HG03159 (cell line): ENCODE measurements around the gene TBC1D5.
A peak's percentile ranks its signal among the peaks of the same experiment; 100 is the strongest.

Source experiments
- ATAC-seq: cut with Tn5 transposase; IDR thresholded peaks from one replicate; pipeline ENCODE4 v1.9.1; 2021; ENCODE audit warnings: mild to moderate bottlenecking, moderate library complexity; ENCODE audit not compliant: unreplicated experiment

TBC1D5 gene

DNA sequence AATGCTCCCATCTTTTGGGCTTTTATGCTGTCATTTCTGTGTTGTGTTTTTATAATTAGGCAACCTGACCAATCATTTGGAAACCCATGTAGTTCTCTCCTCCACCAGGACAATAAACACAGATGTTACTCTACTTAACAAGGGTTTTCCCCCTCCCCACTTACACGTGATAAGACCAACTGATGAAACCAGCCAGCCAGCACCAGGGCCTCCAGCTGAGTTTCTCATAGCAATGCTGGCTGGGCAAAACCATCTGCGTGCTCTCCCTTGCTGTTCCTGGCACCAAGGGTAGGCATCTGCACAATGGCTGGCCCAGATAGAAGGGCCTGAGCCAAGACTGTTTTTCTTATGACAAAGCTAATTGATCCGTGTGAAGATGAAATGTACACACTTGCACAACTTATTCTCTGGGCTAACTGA, 547.2 kb downstream of the TBC1D5 start:
- ATAC-seq: peak; percentile 95

DNA sequence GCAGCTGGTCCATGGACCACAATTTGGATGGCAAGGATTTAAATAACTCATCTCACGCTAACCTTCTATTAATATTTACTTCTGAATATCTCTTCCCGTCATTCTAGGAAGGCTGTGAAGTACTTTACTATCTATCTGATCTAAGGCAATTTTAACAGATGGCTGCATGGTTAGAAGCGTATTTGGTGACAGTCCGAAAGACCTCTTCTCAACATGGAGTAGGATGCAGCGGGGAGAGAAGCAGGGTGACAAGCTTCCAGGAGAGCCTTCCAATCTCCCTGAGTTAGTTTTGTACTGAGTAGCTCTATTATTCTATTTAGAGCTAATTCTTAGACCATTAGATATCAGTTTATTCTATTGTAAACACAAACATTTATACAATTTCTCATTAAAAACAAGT, 548.3 kb downstream of the TBC1D5 start:
- ATAC-seq: no peak

GRCh38 chr3:17192995-17193394, 549.4 kb downstream of the TBC1D5 start:
- ATAC-seq: no peak

GRCh38 chr3:17190353-17191078, 551.9 kb downstream of the TBC1D5 start:
- ATAC-seq: no peak

DNA sequence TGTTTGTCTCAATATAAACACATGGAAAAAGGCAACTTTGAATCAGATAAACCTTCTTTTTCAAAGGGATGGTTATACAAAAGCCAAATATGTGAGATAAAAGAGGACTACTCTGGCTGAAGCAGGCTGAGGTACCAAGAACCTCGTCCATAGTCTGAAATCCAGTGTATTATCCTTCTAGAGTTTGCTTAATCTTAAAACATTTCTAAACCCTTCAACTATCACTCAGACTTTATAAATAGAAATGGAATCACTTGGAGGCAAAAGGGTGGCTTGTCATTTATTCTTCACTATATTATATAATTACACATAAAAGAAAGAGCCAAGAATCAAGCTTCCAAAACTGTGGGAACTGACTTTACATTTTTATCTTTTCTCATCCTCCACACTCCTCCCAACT, 554.1 kb downstream of the TBC1D5 start:
- ATAC-seq: no peak

GRCh38 chr3:17187589-17188184, 554.7 kb downstream of the TBC1D5 start:
- no peak for ATAC-seq

DNA sequence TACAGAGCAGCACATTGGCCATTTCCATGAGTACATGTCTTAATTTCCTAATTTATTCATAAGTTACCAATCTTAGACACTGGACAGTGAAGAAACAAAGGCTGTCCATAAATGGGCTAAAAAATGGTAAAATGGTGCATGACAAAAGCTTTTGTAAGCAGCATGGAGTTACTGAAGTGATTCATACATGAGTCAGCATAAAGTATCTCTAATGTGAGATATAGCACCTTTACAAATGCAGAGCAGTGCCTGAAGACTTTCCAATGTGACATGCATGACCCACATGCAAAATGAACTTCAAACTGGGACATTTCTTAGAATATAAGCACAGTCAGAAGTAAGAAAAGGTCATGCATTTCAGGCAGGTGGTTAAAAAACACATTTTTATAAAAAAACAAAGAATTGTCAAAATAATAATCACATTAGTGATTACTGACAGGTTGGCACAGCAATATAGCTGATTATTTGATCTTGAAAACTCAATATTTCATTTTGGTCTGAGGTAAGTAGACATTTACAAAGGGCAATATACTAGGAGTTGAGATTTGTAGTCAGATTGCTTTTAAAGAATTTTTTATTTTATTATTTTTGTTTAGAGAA, 558.4 kb downstream of the TBC1D5 start:
- no peak for ATAC-seq

DNA sequence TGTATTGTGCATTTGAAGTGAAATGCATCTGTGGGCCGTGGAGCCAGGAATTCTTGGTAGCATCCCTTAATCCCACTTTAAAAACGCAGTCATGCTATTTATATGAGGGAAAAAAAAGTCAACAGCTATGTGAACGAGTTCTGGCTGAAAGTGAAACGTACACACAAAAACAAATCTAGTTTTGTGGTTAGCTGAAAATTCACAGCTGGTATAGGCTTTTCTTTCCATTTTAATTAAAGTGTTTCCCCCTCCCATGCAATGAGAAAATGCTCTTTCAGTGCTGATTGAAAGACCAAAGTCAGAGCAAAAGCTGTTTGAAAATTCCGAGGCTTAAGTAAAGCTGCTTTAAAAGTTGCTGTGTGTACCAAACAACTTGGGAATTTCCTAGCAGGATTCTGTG, 560.3 kb downstream of the TBC1D5 start:
- peak; percentile 65 for ATAC-seq

GRCh38 chr3:17181413-17181907, 561.0 kb downstream of the TBC1D5 start:
- ATAC-seq: no peak

DNA sequence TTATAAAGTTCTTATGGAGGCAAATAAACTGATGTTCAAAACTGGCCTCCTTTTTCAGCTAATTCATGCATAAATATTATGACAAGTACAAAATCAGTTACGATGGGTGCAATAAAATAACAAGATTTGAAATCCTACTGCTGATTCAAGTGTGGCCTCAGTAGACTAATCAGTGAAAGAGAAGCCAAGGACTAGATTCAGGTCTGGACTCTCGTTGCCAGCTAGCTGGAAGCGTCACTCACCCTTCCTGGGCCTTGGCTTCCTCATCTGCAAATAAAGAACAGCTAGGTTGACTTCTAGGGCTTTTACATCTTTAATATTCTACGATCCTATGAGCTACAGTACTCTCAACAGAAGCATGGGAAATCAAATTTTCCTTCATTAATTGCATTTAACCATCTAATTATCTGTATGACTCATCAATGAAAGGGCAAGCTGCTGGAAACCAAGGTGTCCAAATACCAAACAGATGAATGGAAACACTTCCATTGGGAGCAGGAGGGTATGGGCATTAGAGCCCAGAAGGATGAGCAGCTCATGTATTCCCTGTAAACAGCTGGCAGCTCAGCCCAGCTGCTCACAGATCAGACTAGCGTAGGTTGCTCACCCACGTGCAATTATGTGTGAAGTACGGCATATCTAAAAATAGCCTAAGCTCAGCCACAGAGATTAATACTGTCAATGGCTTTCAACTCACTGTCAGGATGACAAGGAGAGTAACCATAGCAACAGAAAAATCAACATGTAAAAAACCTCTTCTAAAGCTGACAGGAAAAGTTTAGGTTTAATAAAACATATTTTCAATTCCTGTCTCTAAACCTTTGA, 562.8 kb downstream of the TBC1D5 start:
- ATAC-seq: peak; percentile 72

GRCh38 chr3:17176757-17177156, 565.7 kb downstream of the TBC1D5 start:
- ATAC-seq: no peak

- no peak for ATAC-seq
These were observed 567.1 kb downstream of the TBC1D5 start for GRCh38 chr3:17175187-17175807.

DNA sequence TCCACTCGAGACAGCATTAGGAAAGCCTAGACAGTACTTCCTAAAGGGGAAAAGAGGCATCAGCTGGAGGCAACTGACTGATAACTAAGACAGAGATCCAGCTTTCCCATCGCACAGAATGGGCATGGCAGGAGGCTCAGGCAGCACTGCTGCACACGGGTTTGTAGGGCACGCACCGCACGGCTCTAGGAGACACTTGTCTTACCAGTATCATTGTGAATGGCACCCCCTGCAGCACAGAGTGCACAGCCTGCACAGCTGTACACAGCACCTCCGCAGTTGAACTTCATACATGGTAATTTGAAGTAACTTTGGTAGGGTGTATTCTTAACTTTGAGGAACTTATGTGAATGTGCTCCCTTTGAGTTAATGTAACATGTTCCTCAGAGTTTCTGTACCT, 576.1 kb downstream of the TBC1D5 start:
- no peak for ATAC-seq

GRCh38 chr3:17162116-17162515, 580.3 kb downstream of the TBC1D5 start:
- no peak for ATAC-seq

DNA sequence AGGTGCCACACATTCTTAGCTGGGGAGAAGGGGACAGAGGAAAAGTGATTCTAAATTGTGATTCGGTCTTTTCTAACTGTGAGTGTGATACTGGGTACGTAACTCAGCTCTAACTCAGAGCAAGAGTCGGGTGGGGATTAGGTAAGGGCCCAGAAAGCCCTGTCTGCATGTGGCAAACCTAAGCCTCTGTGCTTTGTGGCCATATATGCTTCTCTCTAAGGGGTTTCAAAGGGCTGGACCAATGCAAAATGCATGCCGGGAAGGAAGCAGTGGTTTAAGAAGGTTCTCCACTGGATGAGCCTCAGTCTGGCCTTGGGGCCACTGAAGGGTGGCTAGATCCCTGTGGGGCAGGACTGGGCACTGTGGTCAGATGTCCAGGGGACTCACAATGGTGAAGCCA, 581.8 kb downstream of the TBC1D5 start:
- no peak for ATAC-seq

GRCh38 chr3:17158941-17159682, 583.3 kb downstream of the TBC1D5 start:
- no peak for ATAC-seq

DNA sequence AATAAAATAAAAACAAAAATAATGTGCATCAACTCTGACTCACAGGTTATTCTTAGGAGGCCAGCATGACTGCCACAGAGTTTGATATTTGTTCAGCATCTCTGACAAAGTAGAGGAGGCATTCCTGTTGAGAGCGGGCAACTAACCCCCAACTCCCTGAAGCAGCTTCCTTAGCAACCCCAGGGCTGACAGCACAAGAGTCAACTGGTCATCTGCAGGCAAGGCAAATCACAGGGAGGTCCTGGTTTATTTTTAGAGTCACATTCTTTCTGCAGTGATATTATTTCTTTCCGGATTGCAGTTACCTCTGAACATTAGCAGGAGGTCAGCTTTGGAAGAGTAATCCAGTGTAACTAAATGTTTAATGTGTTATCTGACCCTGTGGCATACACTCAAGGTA, 584.7 kb downstream of the TBC1D5 start:
- ATAC-seq: no peak

DNA sequence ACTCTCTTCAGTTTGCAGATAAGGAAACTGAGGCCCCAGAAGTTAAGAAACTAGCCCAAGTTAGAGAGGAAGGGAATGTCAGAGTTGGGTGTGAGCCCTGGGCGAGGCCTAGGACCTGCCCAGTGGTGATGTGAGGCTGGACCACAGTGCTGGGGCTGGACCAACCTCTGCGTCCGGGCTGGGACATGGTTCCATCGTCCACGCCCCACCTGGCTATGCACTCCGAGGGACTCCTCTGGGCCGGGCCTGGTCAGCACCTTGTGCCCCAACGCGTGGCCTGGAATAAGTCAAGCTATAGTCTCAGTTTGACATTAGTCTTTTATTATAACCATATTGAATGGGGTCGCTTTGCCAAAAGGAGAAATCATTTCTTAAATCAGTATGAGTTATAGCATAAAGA, 585.6 kb downstream of the TBC1D5 start:
- no peak for ATAC-seq

DNA sequence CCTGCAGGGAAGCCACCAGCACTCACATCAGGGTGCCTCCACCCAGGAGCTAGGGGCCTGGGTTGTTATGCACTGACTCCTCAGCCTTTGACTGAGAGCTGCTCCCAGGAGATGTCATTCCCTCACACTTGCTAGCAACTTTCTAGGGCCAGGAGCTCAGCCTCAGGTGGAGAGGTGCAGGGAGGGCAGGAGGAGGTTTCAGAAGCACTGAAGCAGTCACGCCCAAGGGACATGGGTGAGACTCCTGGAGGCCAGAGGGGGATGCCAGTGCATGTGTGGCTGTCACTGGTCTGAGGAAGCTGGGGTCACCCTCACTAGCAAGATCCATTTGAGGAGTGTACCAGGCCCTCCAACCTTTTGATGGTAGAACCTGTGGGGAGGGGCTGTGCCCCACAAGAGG, 586.5 kb downstream of the TBC1D5 start:
- no peak for ATAC-seq

GRCh38 chr3:17154941-17155340, 587.5 kb downstream of the TBC1D5 start:
- ATAC-seq: no peak
